HCT116 (cell line): ENCODE measurements around the gene TMEM243. TPM values are rescaled to one million over a fixed set of nuclear protein-coding genes. Genes with fewer than 3 reads are reported as not detected.

Source experiments
- ATAC-seq: fragments of 200-7000 bp; cut with Tn5 transposase; 2 replicates; pipeline ENCODE4 v1.9.1; 2020; ENCODE audit warnings: mild to moderate bottlenecking, moderate library complexity
- BruUV-seq: library from RNA; stranded (reverse); fragments of 400-500 nt; replicated peaks from 2 replicates; lab custom pipeline; 2021; lab: Mats Ljungman, UMichigan
- CTCF ChIA-PET: fragments of 300-600 bp; sonication (Branson Sonifier 250); formaldehyde crosslinking; loops from one replicate; lab custom pipeline; 2021; ENCODE audit warnings: antibody characterized with exemption; lab: Charles Lee
- POLR2A ChIA-PET: fragments of 300-600, 350-600 bp; sonication (Branson Sonifier 250); formaldehyde crosslinking; loops from one replicate; lab custom pipeline; 2021; ENCODE audit warnings: antibody characterized with exemption; lab: Charles Lee
- RAD21 ChIA-PET, 2 experiments: fragments of 300-600 bp; sonication (Branson Sonifier 250); formaldehyde crosslinking; loops; one replicate each; lab custom pipeline; 2023; ENCODE audit warnings: low total read pairs in 2 of 2; ENCODE audit not compliant: uncharacterized antibody in 2 of 2, unreplicated experiment in 2 of 2, low non-redundant PET in 1 of 2; lab: Charles Lee
- DNase-seq: peaks from one replicate; pipeline ENCODE4 v3.0.0-alpha.2; 2010; ENCODE audit warnings: low read depth, low spot score
- H2AFZ ChIP-seq: fragments of 200-600 bp; shearing (Covaris generic), sonication (generic); 2 replicates; pipeline ENCODE4 v1.6.1; 2017; ENCODE audit warnings: low read depth, mixed run types, mixed read lengths, antibody characterized with exemption, low read length; ENCODE audit not compliant: poor library complexity, severe bottlenecking
- H3K27ac ChIP-seq: 2 replicates; pipeline ENCODE4 v1.5.1; 2012; ENCODE audit warnings: low read depth, low read length
- H3K27me3 ChIP-seq: fragments of 200-600 bp; sonication (generic); 2 replicates; pipeline ENCODE4 v1.6.1; 2016; ENCODE audit warnings: mixed run types, low read length, mixed read lengths; ENCODE audit not compliant: insufficient read depth
- H3K36me3 ChIP-seq, 2 experiments: fragments of 200-500 bp in 1 of 2; fragments of 200-600 bp in 1 of 2; sonication (Bioruptor generic) in 1 of 2; sonication (generic) in 1 of 2; 2 replicates each; pipeline versions ENCODE4 v1.5.1 to v1.6.1; 2014 to 2016; ENCODE audit warnings: low read length in 2 of 2, inconsistent platforms in 1 of 2, mixed read lengths in 1 of 2, mixed run types in 1 of 2; ENCODE audit not compliant: insufficient read depth in 2 of 2, control insufficient read depth in 1 of 2
- H3K4me1 ChIP-seq, 2 experiments: fragments of 200-600 bp in 1 of 2; sonication (generic) in 1 of 2; 2 replicates each; pipeline versions ENCODE4 v1.5.1 to v1.6.1; 2012 to 2017; ENCODE audit warnings: low read length in 2 of 2, inconsistent platforms in 1 of 2, mild to moderate bottlenecking in 1 of 2, mixed read lengths in 1 of 2, mixed run types in 1 of 2, moderate library complexity in 1 of 2; ENCODE audit not compliant: insufficient read depth in 2 of 2, control insufficient read depth in 1 of 2
- H3K4me2 ChIP-seq: fragments of 200-600 bp; sonication (generic); 2 replicates; pipeline ENCODE4 v1.6.1; 2017; ENCODE audit warnings: mixed run types, low read length, mixed read lengths
- H3K4me3 ChIP-seq, 2 experiments: fragments of 200-600 bp in 1 of 2; sonication (generic) in 1 of 2; replicated peaks in 1 of 2; 2 replicates each; pipeline ENCODE4 v1.5.1; 2011 to 2016; ENCODE audit warnings: low read length in 2 of 2, control low read depth in 1 of 2, low read depth in 1 of 2, mild to moderate bottlenecking in 1 of 2, mixed read lengths in 1 of 2, mixed run types in 1 of 2
- H3K79me2 ChIP-seq: fragments of 200-600 bp; sonication (generic); 2 replicates; pipeline ENCODE4 v1.6.1; 2017; ENCODE audit warnings: mild to moderate bottlenecking, mixed run types, low read length, moderate library complexity, mixed read lengths; ENCODE audit not compliant: insufficient read depth
- H3K9ac ChIP-seq: fragments of 200-600 bp; sonication (generic); 2 replicates; pipeline ENCODE4 v1.6.1; 2016; ENCODE audit warnings: low read length, mixed read lengths
- H3K9me2 ChIP-seq: fragments of 200-600 bp; sonication (generic), shearing (Covaris generic); 2 replicates; pipeline ENCODE4 v1.6.1; 2017; ENCODE audit warnings: mixed run types, mild to moderate bottlenecking, moderate library complexity; ENCODE audit not compliant: insufficient read depth
- H3K9me3 ChIP-seq, 2 experiments: fragments of 200-500 bp in 1 of 2; fragments of 200-600 bp in 1 of 2; sonication (Bioruptor generic) in 1 of 2; sonication (generic) in 1 of 2; 2 replicates each; pipeline ENCODE4 v1.6.1; 2014 to 2017; ENCODE audit warnings: low read length in 2 of 2, mixed read lengths in 2 of 2, inconsistent platforms in 1 of 2, low read depth in 1 of 2, mild to moderate bottlenecking in 1 of 2, mixed run types in 1 of 2, moderate library complexity in 1 of 2; ENCODE audit not compliant: control insufficient read depth in 1 of 2, insufficient read depth in 1 of 2
- H4K20me1 ChIP-seq: fragments of 200-600 bp; sonication (generic), shearing (Covaris generic); 2 replicates; pipeline ENCODE4 v1.6.1; 2017; ENCODE audit warnings: mixed run types, mild to moderate bottlenecking, moderate library complexity; ENCODE audit not compliant: insufficient read depth
- ATF3 ChIP-seq: IDR thresholded peaks from 2 replicates; pipeline ENCODE4 v1.6.1; 2012
- FOSL1 ChIP-seq: IDR thresholded peaks from 2 replicates; pipeline ENCODE4 v1.6.1; 2012; ENCODE audit warnings: low read depth
- JUND ChIP-seq: IDR thresholded peaks from 2 replicates; pipeline ENCODE4 v1.6.1; 2012
- POLR2A ChIP-seq: IDR thresholded peaks from 2 replicates; pipeline ENCODE4 v1.7.0; 2011; ENCODE audit warnings: borderline replicate concordance; ENCODE audit not compliant: insufficient read depth, insufficient read length; ENCODE audit errors: extremely low read depth
- REST ChIP-seq: IDR thresholded peaks from 2 replicates; pipeline ENCODE4 v1.6.1; 2012; ENCODE audit warnings: low read depth
- YY1 ChIP-seq: IDR thresholded peaks from 2 replicates; pipeline ENCODE4 v1.6.1; 2011; ENCODE audit warnings: low read length, low read depth, moderate library complexity, mild to moderate bottlenecking; ENCODE audit not compliant: insufficient replicate concordance; ENCODE audit errors: extremely low read depth
- intact Hi-C: fragments of 100-400 bp; cut with micrococcal nuclease; formaldehyde crosslinking; loops from 2 replicates; pipeline ENCODE4 v1.10.0; 2022
- total RNA-seq: library from RNA; stranded (reverse); gene quantifications from one replicate; pipeline ENCODE4 v1.2.1, GENCODE V29; 2021; ENCODE audit not compliant: unreplicated experiment
- TF ChIP-seq, protein P1 (sequence below): IDR thresholded peaks from 2 replicates; pipeline ENCODE4 v1.6.1; 2011; ENCODE audit warnings: mild to moderate bottlenecking, low read length, moderate library complexity; ENCODE audit not compliant: insufficient replicate concordance; ENCODE audit errors: extremely low read depth
- TF ChIP-seq, protein P2 (sequence below), 3 experiments: fragments of 200-600 bp in 1 of 3; sonication (generic) in 1 of 3; IDR thresholded peaks in 2 of 3; conservative IDR thresholded peaks in 1 of 3; 2 replicates each; pipeline ENCODE4 v1.5.1; 2012 to 2017; ENCODE audit warnings: low read depth in 2 of 3, low read length in 2 of 3, antibody characterized with exemption in 1 of 3, borderline replicate concordance in 1 of 3, control low read depth in 1 of 3, mild to moderate bottlenecking in 1 of 3, mixed read lengths in 1 of 3, mixed run types in 1 of 3, moderate library complexity in 1 of 3; ENCODE audit not compliant: insufficient read depth in 1 of 3

The TMEM243 gene
- total RNA-seq, 1 experiment from 2014 or later, result 23.3 TPM

- H2AFZ ChIP-seq, result no peak overlapping the region
- H3K9me2 ChIP-seq, result no peaks in the 10 kb centered on the region
- no peak overlapping the region for H3K27ac ChIP-seq
- peaks cover 17% of the 10 kb centered on the region; the same call in 1 of the 2 replicates for H3K79me2 ChIP-seq
- H3K27me3 ChIP-seq, result no peaks in the 10 kb centered on the region
- ATAC-seq, result no peak
- H3K9ac ChIP-seq, result no peak overlapping the region
- no peak overlapping the region for H3K4me3 ChIP-seq
- H3K36me3 ChIP-seq, result peaks cover 21 to 45% of the 10 kb centered on the region in 2 experiments; a peak in 3 of 4 replicates
- DNase-seq, result no peak
- no peaks in the 10 kb centered on the region for H3K4me1 ChIP-seq
- CTCF ChIA-PET, result no interaction called here
- no peak overlapping the region for H3K4me2 ChIP-seq
- RAD21 ChIA-PET, result no interaction called here
- TF ChIP-seq REST, result no peak
- TF ChIP-seq FOSL1, result no peak
- no peak for TF ChIP-seq JUND
- TF ChIP-seq ATF3, result no peak
- TF ChIP-seq, protein P1, sequence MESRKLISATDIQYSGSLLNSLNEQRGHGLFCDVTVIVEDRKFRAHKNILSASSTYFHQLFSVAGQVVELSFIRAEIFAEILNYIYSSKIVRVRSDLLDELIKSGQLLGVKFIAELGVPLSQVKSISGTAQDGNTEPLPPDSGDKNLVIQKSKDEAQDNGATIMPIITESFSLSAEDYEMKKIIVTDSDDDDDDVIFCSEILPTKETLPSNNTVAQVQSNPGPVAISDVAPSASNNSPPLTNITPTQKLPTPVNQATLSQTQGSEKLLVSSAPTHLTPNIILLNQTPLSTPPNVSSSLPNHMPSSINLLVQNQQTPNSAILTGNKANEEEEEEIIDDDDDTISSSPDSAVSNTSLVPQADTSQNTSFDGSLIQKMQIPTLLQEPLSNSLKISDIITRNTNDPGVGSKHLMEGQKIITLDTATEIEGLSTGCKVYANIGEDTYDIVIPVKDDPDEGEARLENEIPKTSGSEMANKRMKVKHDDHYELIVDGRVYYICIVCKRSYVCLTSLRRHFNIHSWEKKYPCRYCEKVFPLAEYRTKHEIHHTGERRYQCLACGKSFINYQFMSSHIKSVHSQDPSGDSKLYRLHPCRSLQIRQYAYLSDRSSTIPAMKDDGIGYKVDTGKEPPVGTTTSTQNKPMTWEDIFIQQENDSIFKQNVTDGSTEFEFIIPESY, result no peak
- no peak for TF ChIP-seq POLR2A
- TF ChIP-seq, protein P2, sequence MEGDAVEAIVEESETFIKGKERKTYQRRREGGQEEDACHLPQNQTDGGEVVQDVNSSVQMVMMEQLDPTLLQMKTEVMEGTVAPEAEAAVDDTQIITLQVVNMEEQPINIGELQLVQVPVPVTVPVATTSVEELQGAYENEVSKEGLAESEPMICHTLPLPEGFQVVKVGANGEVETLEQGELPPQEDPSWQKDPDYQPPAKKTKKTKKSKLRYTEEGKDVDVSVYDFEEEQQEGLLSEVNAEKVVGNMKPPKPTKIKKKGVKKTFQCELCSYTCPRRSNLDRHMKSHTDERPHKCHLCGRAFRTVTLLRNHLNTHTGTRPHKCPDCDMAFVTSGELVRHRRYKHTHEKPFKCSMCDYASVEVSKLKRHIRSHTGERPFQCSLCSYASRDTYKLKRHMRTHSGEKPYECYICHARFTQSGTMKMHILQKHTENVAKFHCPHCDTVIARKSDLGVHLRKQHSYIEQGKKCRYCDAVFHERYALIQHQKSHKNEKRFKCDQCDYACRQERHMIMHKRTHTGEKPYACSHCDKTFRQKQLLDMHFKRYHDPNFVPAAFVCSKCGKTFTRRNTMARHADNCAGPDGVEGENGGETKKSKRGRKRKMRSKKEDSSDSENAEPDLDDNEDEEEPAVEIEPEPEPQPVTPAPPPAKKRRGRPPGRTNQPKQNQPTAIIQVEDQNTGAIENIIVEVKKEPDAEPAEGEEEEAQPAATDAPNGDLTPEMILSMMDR (IDR thresholded peaks at IDR 0.05 in 2 of 3, conservative IDR thresholded peaks at IDR 0.05 in 1 of 3; ENCODE audit: borderline replicate concordance in 1 of 3, insufficient read depth in 1 of 3, low read depth in 2 of 3, low read length in 2 of 3), result no peak
- no peak for TF ChIP-seq YY1
- no peaks in the 10 kb centered on the region for H3K9me3 ChIP-seq
- intact Hi-C loops, result no loop called here
- no peaks in the 10 kb centered on the region for H4K20me1 ChIP-seq
- no TSS peak for BruUV-seq
- POLR2A ChIA-PET, result interaction anchor here (0.7 kb wide), 1 partner anchor 26 kb away, joined by 3 read pairs; the partner anchor contains the start of gene DMTF1
Measured at GRCh38 chr7:87178320-87178719, 41.2 kb downstream of the TMEM243 start.
